HG03460 (cell line): ENCODE measurements around the gene LIPA.
A peak's percentile ranks its signal among the peaks of the same experiment; 100 is the strongest.

Experiments
- ATAC-seq: cut with Tn5 transposase; IDR thresholded peaks from one replicate; pipeline ENCODE4 v1.9.1; 2021; ENCODE audit not compliant: unreplicated experiment

Gene LIPA

DNA sequence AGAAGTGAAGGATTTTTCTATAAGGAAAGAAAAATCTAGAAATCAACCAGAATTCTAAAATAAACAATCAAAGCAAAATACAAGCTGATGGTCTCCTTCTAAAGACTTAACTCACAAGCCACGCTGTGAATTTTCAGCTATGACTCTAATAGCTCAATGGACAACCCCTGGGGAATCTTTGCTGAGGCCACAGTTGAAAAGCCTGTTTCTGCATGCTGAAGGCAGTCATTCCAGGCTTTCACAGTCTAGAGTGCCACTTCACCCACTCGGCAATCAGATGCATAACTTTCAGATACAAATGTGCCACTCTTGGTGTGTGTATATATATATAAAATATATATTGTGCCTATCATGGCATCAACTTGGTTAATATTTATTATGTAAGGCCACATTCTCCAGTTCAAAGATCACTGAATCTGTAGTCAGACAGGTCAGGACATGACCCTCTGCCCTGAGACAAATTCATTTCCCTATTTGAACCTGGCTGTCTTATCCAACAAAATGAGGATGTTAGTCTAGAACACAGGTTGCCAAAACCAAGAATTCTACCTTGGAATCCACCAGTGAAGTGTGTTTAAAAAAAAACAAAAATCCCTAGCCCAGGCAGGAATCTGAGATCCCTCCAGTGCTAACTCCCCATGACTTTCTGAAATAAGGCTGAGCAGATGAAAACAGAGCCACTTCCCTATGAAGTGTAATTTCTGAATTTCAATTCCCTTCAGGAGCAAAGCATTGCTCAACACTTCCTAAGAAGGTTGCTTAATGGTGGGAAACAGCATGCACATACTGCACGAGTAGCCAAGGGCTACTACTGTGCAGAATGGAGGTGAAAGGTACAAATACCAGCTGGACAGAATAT lies 9.9 kb downstream of the LIPA start:
- ATAC-seq: peak; percentile 44

- ATAC-seq: no peak
Measured at GRCh38 chr10:89241026-89241425, 10.5 kb downstream of the LIPA start.

DNA sequence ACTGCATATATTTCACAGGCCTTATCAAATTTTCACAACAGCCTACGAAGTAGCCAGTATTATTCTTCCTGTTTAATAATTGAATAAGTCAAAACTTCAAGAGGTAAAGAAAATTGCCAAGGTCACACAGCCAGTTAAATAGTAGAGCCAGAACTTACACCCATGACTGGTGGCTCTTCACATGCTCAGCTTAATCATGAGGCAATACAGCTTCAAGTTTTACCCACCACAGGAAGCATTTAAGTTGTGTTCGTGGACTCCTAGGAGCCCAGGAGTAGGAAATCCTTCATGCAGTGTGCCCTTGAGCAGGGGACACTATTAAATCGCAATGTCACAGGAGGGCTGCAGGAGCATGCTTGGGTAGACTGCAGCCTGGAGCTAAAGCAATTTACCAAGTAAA lies 11.1 kb downstream of the LIPA start:
- ATAC-seq: no peak

- no peak for ATAC-seq
Measured at GRCh38 chr10:89238956-89239644, 12.5 kb downstream of the LIPA start.

DNA sequence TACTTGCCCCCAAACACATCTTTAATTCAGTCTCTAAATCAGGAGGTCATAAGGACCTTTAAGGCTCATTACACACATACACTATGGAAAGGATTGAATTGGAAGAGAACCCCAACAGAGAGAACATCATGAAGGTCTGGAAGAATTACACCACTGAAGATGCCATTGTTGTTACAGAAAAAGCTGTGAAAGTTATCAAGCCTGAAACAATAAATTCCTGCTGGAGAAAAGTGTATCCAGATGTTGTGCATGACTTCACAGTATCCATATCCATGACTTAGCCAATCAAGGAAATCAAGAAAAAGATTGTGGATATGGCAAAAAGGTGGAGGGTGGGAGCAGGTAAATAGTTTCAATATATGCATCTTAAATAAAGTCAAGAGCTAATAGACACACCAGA lies 13.7 kb downstream of the LIPA start:
- ATAC-seq: no peak

- no peak for ATAC-seq
Measured at GRCh38 chr10:89236226-89236797, 15.3 kb downstream of the LIPA start.

GRCh38 chr10:89235073-89235798 lies 16.3 kb downstream of the LIPA start:
- no peak for ATAC-seq

DNA sequence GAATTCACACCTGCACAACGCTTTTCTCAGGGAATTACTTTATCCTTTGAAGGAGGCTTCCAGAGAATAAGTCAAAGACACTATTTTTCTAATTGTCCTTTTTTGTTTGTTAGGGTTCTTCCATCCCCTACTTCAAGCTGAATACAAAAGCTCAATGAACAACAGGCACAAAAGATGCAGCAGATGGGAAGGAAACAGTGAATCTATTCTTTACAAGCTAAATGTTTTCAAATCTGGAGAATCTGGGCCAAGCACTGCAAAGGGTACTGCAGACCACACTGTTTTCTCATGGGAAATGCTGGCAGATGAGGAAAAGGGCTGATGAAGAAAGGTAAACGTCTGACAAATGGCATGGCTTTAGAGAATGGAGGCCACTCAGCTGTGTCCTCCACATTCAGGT lies 18.5 kb downstream of the LIPA start:
- ATAC-seq: no peak

GRCh38 chr10:89228962-89229361 lies 22.6 kb downstream of the LIPA start:
- ATAC-seq: no peak

- ATAC-seq: no peak
Measured at GRCh38 chr10:89228146-89228545, 23.4 kb downstream of the LIPA start.

- ATAC-seq: no peak
Measured at GRCh38 chr10:89226891-89227290, 24.7 kb downstream of the LIPA start.

- no peak for ATAC-seq
Measured at GRCh38 chr10:89224739-89225443, 26.7 kb downstream of the LIPA start.

GRCh38 chr10:89221919-89222318 lies 29.7 kb downstream of the LIPA start:
- no peak for ATAC-seq

DNA sequence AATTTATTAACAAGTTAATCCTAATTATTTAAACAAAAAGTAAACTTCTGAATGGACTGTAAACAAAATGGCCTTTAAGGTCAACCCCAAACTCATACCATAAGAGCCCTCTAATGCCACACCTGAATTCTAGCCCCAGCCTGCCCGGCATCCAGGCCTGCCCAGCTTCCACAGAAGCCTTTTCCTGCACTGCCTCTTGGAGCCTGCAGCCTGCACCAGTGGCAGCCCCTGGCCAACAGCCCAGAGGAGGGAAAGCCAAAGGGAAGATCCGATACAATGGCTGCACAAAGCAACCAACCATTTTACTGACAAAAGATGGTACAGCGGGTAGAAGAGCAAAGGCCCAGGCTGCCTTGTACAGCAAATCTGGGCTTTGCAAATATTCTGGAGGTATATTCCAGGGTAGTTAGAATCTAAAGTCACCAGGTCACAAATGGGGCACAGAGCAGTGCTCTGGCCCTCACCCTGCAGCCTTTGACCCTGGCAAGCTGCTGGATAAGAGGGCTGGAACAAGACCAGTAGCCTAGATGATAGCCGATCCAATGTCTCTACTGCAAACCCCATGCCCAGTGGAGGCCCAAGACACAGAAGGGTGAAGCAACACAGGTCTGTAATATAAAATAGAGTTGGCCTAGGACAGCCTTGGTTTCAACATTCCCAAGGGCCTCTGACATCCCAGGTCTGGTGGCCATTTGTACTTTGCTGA lies 31.9 kb downstream of the LIPA start:
- no peak for ATAC-seq

- ATAC-seq: no peak
Measured at GRCh38 chr10:89217057-89217990, 34.3 kb downstream of the LIPA start.

DNA sequence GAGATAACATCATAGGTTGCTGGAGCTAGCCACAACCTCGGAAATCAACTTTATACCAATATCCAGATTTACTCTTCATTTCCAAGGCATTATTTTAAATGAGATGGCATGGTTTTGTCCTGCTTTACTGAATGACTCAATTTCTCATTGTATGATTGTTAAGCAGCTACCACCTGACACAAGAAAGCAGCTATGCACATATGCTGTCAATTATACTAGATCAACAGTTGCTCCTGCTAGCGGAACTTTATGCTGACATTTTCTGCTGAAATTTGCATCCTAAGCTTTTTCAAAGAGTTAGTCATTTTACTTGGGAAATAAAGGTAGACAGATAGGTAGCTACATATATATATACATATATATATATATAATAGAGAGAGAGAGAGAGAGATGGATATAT lies 35.5 kb downstream of the LIPA start:
- no peak for ATAC-seq

DNA sequence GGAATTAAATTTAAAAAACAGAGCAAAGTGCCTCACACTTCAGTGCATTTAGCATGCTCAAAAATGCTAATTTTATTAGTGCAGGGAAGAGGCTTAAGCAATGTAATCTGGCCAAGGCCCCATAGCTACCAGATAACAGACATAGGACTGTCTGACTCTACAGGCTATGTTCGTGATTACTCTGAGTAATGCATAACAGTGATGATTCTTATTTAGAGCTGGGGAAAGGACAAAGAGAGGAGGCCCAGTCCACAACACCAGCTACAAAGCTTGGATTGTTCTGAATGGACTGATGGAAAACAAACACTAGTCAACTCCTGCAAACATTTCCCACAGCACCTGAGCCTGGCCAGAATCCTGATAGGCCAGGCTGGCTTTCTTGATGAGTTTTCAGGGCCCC lies 36.1 kb downstream of the LIPA start:
- no peak for ATAC-seq

DNA sequence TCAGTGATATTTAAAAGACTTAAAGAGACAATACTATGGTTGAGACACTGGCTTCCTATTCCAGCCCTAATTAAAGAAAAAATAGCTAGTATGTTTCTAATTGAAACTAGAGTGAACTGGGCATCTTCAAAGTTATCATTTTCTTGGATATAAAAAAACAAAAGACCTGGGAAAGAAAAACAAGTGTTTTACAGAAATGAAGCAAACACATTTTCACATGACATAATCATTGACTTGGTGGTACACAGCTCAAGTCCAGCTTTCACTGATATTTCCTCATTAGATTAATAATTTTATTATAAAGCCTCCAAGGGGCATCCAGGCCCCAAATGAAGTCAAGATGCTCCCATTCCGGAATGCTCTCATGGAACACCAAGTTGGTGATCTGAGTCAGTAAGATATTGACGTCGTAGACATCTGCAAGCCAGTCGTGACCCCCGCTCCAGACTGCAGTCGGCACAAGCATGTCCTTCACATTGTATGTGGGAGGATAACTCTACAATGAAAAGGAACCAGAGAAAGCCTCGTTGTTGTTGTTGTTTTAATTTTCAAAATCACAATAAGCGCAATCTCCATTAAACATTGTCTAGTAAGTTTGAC lies 36.9 kb downstream of the LIPA start:
- ATAC-seq: no peak
